B cell (primary cell): ENCODE data around the gene DLK1.

Experiments used
- EZH2 ChIP-seq: IDR thresholded peaks from 2 replicates; pipeline ENCODE4 v1.6.1; 2012; ENCODE audit warnings: borderline replicate concordance, low read depth, mild to moderate bottlenecking, moderate library complexity, low read length; ENCODE audit not compliant: insufficient read depth, poor library complexity, severe bottlenecking
- TF ChIP-seq, protein P1 (sequence below): fragments of 200-600 bp; IDR thresholded peaks from one replicate; pipeline ENCODE4 v1.8.0; 2022; ENCODE audit warnings: antibody characterized with exemption, mild to moderate bottlenecking

DNA sequence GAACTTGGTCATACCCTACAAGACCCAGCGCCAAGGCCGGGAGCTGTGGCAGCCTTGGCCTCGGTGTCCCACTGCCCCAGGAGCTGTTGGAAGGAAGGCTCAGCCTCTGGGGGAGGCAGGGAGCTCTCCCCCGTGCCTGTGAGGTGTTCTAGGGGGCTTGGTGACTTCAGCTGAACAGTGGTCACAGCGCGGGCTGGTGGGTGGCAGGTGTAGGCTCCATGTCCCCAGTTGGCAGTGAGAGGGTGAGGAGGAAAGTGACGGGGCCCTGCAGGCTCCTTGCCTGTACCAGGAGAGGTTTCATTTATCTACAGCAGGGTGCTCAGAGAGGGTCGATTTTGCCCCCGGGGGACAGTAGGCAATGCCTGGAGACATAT, 47.5 kb downstream of the DLK1 start:
- TF ChIP-seq, protein P1, sequence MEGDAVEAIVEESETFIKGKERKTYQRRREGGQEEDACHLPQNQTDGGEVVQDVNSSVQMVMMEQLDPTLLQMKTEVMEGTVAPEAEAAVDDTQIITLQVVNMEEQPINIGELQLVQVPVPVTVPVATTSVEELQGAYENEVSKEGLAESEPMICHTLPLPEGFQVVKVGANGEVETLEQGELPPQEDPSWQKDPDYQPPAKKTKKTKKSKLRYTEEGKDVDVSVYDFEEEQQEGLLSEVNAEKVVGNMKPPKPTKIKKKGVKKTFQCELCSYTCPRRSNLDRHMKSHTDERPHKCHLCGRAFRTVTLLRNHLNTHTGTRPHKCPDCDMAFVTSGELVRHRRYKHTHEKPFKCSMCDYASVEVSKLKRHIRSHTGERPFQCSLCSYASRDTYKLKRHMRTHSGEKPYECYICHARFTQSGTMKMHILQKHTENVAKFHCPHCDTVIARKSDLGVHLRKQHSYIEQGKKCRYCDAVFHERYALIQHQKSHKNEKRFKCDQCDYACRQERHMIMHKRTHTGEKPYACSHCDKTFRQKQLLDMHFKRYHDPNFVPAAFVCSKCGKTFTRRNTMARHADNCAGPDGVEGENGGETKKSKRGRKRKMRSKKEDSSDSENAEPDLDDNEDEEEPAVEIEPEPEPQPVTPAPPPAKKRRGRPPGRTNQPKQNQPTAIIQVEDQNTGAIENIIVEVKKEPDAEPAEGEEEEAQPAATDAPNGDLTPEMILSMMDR, result no peak
- TF ChIP-seq EZH2, result no peak
